G401 (cell line): ENCODE measurements around the gene SMARCD2. TPM values are rescaled to one million over a fixed set of nuclear protein-coding genes. Genes with fewer than 3 reads are reported as not detected.

ENCODE experiments used
- total RNA-seq: library from RNA; depleted of rRNA; stranded (reverse); fragments of >200 nt; shearing (Covaris generic); gene quantifications from 2 replicates; pipeline ENCODE4 v1.2.3, GENCODE V29; 2014; rRNA removed

SMARCD2 gene
- total RNA-seq, 1 experiment from 2014 or later = 128 TPM

Other genes with a start within 250 kb of the SMARCD2 start
- gene TACO1, start 241.8 kb downstream of the SMARCD2 start, total RNA-seq = 63.9 and 64.6 TPM in 2 replicates
- 9.1 and 13.8 TPM in 2 replicates for gene MAP3K3, start 220.3 kb downstream of the SMARCD2 start, total RNA-seq
- 51.6 and 72.5 TPM in 2 replicates for gene LIMD2, start 142.6 kb downstream of the SMARCD2 start, total RNA-seq
- 15.3 and 26.8 TPM in 2 replicates for gene STRADA, start 100.9 kb downstream of the SMARCD2 start, total RNA-seq
- gene CCDC47, start 69.1 kb downstream of the SMARCD2 start, total RNA-seq = 32.4 and 52.8 TPM in 2 replicates
- gene DDX42, start 68.5 kb downstream of the SMARCD2 start, total RNA-seq = 28.1 and 52.8 TPM in 2 replicates
- 114 and 133 TPM in 2 replicates for gene PSMC5, start 15.3 kb downstream of the SMARCD2 start, total RNA-seq
- gene FTSJ3, start 15.0 kb downstream of the SMARCD2 start, total RNA-seq = 58.2 and 71.0 TPM in 2 replicates
- not detected in 2 replicates for gene CSH2, start 31.0 kb upstream of the SMARCD2 start, total RNA-seq
- gene GH2, start 39.3 kb upstream of the SMARCD2 start, total RNA-seq = not detected in 2 replicates
- gene CSH1, start 53.9 kb upstream of the SMARCD2 start, total RNA-seq = not detected in 2 replicates
- not detected in 2 replicates for gene CSHL1, start 68.6 kb upstream of the SMARCD2 start, total RNA-seq
- not detected in 2 replicates for gene GH1, start 76.2 kb upstream of the SMARCD2 start, total RNA-seq
- gene CD79B, start 89.6 kb upstream of the SMARCD2 start, total RNA-seq = 1.3 TPM in 1 of 2 replicates, not detected in the other
- gene SCN4A, start 130.2 kb upstream of the SMARCD2 start, total RNA-seq = not detected in 2 replicates
- gene PRR29, start 155.7 kb upstream of the SMARCD2 start, total RNA-seq = 1.1 and 3.1 TPM in 2 replicates
- gene ICAM2, start 177.9 kb upstream of the SMARCD2 start, total RNA-seq = not detected in 2 replicates